Body of pancreas (tissue), 4 donors: ENCODE measurements around the gene FOXA3. TPM values are rescaled to one million over a fixed set of nuclear protein-coding genes. Genes with fewer than 3 reads are reported as not detected.

Experiments used
- ATAC-seq: fragments of 150-250 bp; one replicate; pipeline ENCODE4 v1.9.1; 2016
- DNase-seq, 4 donors: peaks; one replicate each; pipeline ENCODE4 v3.0.0-alpha.2; 2019
- H3K27ac ChIP-seq, 4 donors: fragments of 200-600 bp; sonication (generic); 1 replicate in 3 of 4; 2 replicates in 1 of 4; pipeline versions ENCODE4 v1.5.1 to v1.6.1; 2016 to 2019; ENCODE audit warnings: mild to moderate bottlenecking in 1 of 4, mixed read lengths in 1 of 4, moderate library complexity in 1 of 4
- H3K27me3 ChIP-seq, 2 donors: fragments of 200-600 bp; sonication (generic); one replicate each; pipeline ENCODE4 v1.6.0; 2016; ENCODE audit warnings: mild to moderate bottlenecking in 1 of 2
- H3K36me3 ChIP-seq, 2 donors: fragments of 200-600 bp; sonication (generic); replicated peaks in 1 of 2; 2 replicates each; pipeline ENCODE4 v1.5.1; 2016; ENCODE audit warnings: low read depth in 2 of 2; ENCODE audit not compliant: insufficient read depth in 1 of 2
- H3K4me1 ChIP-seq: fragments of 200-600 bp; sonication (generic); one replicate; pipeline ENCODE4 v1.6.0; 2016
- H3K4me3 ChIP-seq, 2 donors: fragments of 200-600 bp; sonication (generic); 1 replicate in 1 of 2; 2 replicates in 1 of 2; pipeline ENCODE4 v1.5.1; 2016 to 2019
- H3K9me3 ChIP-seq, 3 donors: fragments of 200-600 bp; sonication (generic); 1 replicate in 2 of 3; 2 replicates in 1 of 3; pipeline ENCODE4 v1.5.1; 2016
- POLR2A ChIP-seq, 3 donors: fragments of 450-650 bp; IDR thresholded peaks; one replicate each; pipeline ENCODE4 v1.6.1; 2016; ENCODE audit warnings: antibody characterized with exemption in 3 of 3, mild to moderate bottlenecking in 2 of 3
- WGBS, 2 donors: methylation state at CpG; one replicate each; pipeline ENCODE4 v1.1.5; 2017; 5-methylcytosine and 5-hydroxymethylcytosine counted together
- intact Hi-C: fragments of 100-400 bp; cut with DNase I; formaldehyde crosslinking; loops from one replicate; pipeline ENCODE4 v1.15.1; 2023
- total RNA-seq, 2 donors: library from RNA; depleted of rRNA; stranded (reverse); fragments of >200 nt; gene quantifications; one replicate each; pipeline ENCODE4 v1.1.0, GENCODE V29; 2016
- TF ChIP-seq, protein P1 (sequence below), 7 experiments: fragments of 450-650 bp in 4 of 7; fragments of 200-600 bp in 3 of 7; sonication (generic) in 3 of 7; IDR thresholded peaks; one replicate each; pipeline ENCODE4 v1.5.1; 2016 to 2019; ENCODE audit warnings: antibody characterized with exemption in 7 of 7

FOXA3 gene
- total RNA-seq, 2 donors from 2014 or later = 3.0 to 16.3 TPM

DNA sequence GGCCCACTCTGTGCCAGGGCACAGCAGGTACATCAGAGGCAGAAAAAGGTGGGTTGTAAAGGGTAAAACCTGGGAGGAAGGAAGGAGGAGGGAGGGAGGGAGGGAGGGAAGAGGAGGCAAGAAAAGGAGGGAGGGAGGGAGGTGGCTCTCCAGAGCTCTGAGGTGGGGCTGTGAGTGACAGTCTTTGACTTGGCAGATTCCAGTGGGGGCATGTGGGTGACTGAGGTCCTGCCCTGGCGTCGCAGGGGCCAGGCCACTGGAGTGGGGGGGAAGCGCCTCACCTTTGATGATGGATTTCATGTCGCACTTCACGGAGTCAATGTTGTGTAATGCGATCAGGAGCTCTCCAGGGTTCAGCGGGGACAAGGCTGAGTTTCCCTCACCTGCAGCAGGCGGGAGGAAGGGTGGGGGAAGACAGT is 43.0 kb upstream of the FOXA3 start:
- intact Hi-C loops = no loop called here
- WGBS, 2 donors = 88 to 95% methylated on average over 8 of the region's 8 CpGs

DNA sequence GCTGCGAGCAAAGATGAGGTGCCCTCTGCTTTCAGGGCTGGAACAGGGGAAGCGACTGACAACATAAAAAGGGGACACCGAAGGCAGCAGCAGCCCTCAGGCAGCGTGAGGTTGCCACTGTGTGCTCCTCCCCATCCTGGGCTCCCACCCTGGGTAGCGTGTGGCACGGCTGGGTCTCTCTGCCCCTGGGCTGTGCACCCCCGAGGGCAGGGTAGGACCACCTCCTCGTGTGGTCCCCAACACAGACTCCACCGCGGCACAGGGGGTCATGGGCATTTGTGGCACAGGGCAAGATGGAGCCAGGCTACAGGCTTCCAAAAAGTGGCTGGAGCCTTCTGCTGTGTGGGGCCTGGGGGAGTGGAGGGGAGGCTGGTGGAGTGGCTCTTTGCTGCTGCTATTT is 42.6 kb upstream of the FOXA3 start:
- Histone ChIP-seq H3K4me3 (no peak overlapping the region), H3K4me1 (peaks cover 6% of the 10 kb centered on the region), H3K36me3 (peaks cover 0 to 16% of the 10 kb centered on the region in 2 donors), H3K9me3 (no peaks in the 10 kb centered on the region), H3K27me3 (no peaks in the 10 kb centered on the region), H3K27ac (no peak overlapping the region)
- TF ChIP-seq, protein P1, sequence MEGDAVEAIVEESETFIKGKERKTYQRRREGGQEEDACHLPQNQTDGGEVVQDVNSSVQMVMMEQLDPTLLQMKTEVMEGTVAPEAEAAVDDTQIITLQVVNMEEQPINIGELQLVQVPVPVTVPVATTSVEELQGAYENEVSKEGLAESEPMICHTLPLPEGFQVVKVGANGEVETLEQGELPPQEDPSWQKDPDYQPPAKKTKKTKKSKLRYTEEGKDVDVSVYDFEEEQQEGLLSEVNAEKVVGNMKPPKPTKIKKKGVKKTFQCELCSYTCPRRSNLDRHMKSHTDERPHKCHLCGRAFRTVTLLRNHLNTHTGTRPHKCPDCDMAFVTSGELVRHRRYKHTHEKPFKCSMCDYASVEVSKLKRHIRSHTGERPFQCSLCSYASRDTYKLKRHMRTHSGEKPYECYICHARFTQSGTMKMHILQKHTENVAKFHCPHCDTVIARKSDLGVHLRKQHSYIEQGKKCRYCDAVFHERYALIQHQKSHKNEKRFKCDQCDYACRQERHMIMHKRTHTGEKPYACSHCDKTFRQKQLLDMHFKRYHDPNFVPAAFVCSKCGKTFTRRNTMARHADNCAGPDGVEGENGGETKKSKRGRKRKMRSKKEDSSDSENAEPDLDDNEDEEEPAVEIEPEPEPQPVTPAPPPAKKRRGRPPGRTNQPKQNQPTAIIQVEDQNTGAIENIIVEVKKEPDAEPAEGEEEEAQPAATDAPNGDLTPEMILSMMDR (IDR thresholded peaks at IDR 0.05) = no peak
- no peak for TF ChIP-seq POLR2A (IDR thresholded peaks at IDR 0.05)
- ATAC-seq (no peak), DNase-seq (no peak)
- WGBS, 2 donors = 83 to 84% methylated on average over 4 to 10 of the region's 10 CpGs
- intact Hi-C loops = no loop called here

More for the DNA sequence above, 43.0 kb upstream of the FOXA3 start:
- H3K4me3 ChIP-seq = no peak overlapping the region
- ATAC-seq (no peak), DNase-seq (no peak)
- no peak for TF ChIP-seq POLR2A (IDR thresholded peaks at IDR 0.05)
- TF ChIP-seq, protein P1 (IDR thresholded peaks at IDR 0.05) = no peak
- peaks cover 0 to 12% of the 10 kb centered on the region in 2 donors for H3K36me3 ChIP-seq
- H3K4me1 ChIP-seq = peaks cover 6% of the 10 kb centered on the region
- no peaks in the 10 kb centered on the region for H3K27me3 ChIP-seq
- no peak overlapping the region for H3K27ac ChIP-seq
- H3K9me3 ChIP-seq = no peaks in the 10 kb centered on the region

DNA sequence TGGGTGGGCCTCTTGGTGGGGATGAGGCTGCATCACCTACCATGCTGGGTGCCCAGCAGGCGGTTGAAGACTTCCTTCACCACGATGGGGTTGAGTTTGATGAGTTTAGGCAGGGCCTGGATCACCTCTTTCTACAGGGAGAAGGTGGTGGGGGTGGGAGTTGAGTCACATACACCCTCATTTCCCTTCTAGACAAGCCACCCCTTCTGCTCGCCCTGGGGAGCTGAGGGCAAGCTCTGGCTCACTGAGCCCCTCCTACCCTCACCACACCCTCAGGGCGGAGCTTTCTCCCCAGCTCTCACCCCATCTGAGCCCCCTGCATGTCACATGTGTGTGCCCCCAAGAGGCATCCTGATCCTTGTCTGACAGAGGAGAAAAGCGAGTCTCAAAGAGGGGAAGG is 41.4 kb upstream of the FOXA3 start:
- no peak overlapping the region for H3K4me3 ChIP-seq
- WGBS, 2 donors = 93 to 100% methylated on average over 4 to 5 of the region's 5 CpGs
- intact Hi-C loops = no loop called here
- ATAC-seq = no peak
- H3K4me1 ChIP-seq = peaks cover 2% of the 10 kb centered on the region
- H3K9me3 ChIP-seq = no peaks in the 10 kb centered on the region
- H3K36me3 ChIP-seq = peaks cover 0 to 21% of the 10 kb centered on the region in 2 donors
- no peak for DNase-seq
- TF ChIP-seq POLR2A (IDR thresholded peaks at IDR 0.05) = no peak
- TF ChIP-seq, protein P1 (IDR thresholded peaks at IDR 0.05) = no peak
- no peak overlapping the region for H3K27ac ChIP-seq
- no peaks in the 10 kb centered on the region for H3K27me3 ChIP-seq

DNA sequence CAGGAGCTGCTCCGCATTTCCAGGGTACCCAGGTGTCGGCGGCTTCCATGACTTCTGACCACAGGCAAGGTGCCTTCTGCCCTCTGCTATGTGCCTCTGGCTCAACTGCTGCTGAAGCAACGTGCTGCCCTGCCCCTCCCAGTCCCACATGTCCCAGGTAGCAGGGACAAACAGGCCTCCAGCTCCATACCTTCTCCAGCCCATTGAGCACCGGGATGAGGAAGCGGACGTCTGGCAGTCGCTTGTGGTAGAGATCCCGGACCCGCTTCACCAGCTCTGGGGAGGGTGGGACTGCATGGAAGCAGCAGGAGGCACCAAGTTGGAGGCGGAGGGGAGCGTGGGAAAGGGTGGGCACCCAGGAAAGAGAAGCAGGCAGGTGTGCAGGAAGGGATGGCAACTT is 40.9 kb upstream of the FOXA3 start:
- DNase-seq (no peak), ATAC-seq (no peak)
- Histone ChIP-seq H3K4me1 (no peaks in the 10 kb centered on the region), H3K36me3 (peaks cover 0 to 23% of the 10 kb centered on the region in 2 donors), H3K9me3 (no peaks in the 10 kb centered on the region), H3K4me3 (no peak overlapping the region), H3K27me3 (no peaks in the 10 kb centered on the region), H3K27ac (no peak overlapping the region)
- intact Hi-C loops = no loop called here
- 96 to 97% methylated on average over 5 to 12 of the region's 12 CpGs for WGBS, 2 donors
- TF ChIP-seq, protein P1 (IDR thresholded peaks at IDR 0.05) = no peak
- TF ChIP-seq POLR2A (IDR thresholded peaks at IDR 0.05) = no peak

DNA sequence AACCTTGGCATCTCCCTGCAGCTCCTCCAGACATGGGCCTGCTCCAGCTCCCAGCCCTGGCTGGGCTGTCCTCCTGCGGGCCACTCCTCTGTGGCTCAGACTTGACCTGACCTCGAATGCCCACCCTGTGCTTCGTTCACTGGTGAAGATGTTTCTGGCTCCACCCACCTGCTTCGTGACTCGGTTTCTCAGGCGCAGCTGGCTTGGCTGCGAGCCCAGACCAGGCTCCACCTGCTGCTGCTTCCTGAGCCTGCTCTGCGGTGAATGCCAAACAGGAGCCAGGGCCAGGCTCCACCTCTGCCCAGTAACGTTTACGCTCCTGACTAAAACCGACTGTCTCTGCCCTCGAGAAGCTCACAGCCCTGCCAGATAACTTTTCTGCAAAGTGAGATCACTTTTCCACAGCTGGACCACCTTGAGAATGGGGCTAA is 40.1 kb upstream of the FOXA3 start:
- Histone ChIP-seq H3K4me3 (no peak overlapping the region), H3K9me3 (no peaks in the 10 kb centered on the region), H3K27ac (no peak overlapping the region), H3K36me3 (peaks cover 0 to 29% of the 10 kb centered on the region in 2 donors), H3K27me3 (no peaks in the 10 kb centered on the region), H3K4me1 (no peaks in the 10 kb centered on the region)
- ATAC-seq (no peak), DNase-seq (peak in 3 of 4 donors; percentile 43 to 59 (median 52))
- TF ChIP-seq, protein P1 (IDR thresholded peaks at IDR 0.05) = no peak
- TF ChIP-seq POLR2A (IDR thresholded peaks at IDR 0.05) = no peak
- intact Hi-C loops = no loop called here
- WGBS, 2 donors = 27 to 40% methylated on average over 9 to 12 of the region's 12 CpGs
